RPMI7951 (cell line): Measurements from ENCODE around the gene MRGPRE. TPM values are rescaled to one million over a fixed set of nuclear protein-coding genes. Genes with fewer than 3 reads are reported as not detected.
A peak's percentile ranks its signal among the peaks of the same experiment; 100 is the strongest.

Source experiments
- DNase-seq: peaks from one replicate; pipeline ENCODE4 v3.0.0-alpha.2; 2012; ENCODE audit warnings: low read depth
- total RNA-seq: library from RNA; depleted of rRNA; stranded (reverse); fragments of >200 nt; shearing (Covaris generic); gene quantifications from 2 replicates; pipeline ENCODE4 v1.2.3, GENCODE V29; 2014

MRGPRE gene
- total RNA-seq, 1 experiment from 2014 or later, result not detected

GRCh38 chr11:3213659-3214419, 18.4 kb downstream of the MRGPRE start:
- DNase-seq, result no peak

GRCh38 chr11:3208272-3208671, 23.9 kb downstream of the MRGPRE start:
- no peak for DNase-seq

- DNase-seq, result no peak
Observed at GRCh38 chr11:3207526-3208189, 24.6 kb downstream of the MRGPRE start.

GRCh38 chr11:3206922-3207204, 25.4 kb downstream of the MRGPRE start:
- DNase-seq, result no peak

GRCh38 chr11:3206156-3206921, 25.9 kb downstream of the MRGPRE start:
- no peak for DNase-seq

GRCh38 chr11:3205261-3206155, 26.7 kb downstream of the MRGPRE start:
- DNase-seq, result peak; percentile 26

- no peak for DNase-seq
Observed at GRCh38 chr11:3204141-3205015, 27.8 kb downstream of the MRGPRE start.

GRCh38 chr11:3203221-3204043, 28.8 kb downstream of the MRGPRE start:
- DNase-seq, result peak; percentile 20

GRCh38 chr11:3202759-3203158, 29.5 kb downstream of the MRGPRE start:
- peak; percentile 59 for DNase-seq

GRCh38 chr11:3202305-3202704, 29.9 kb downstream of the MRGPRE start:
- no peak for DNase-seq

- DNase-seq, result no peak
Observed at GRCh38 chr11:3201677-3202181, 30.5 kb downstream of the MRGPRE start.

- DNase-seq, result no peak
Observed at GRCh38 chr11:3201112-3201581, 31.1 kb downstream of the MRGPRE start.

GRCh38 chr11:3200388-3201111, 31.7 kb downstream of the MRGPRE start:
- no peak for DNase-seq

GRCh38 chr11:3199537-3200295, 32.5 kb downstream of the MRGPRE start:
- DNase-seq, result no peak

- DNase-seq, result no peak
Observed at GRCh38 chr11:3198815-3199214, 33.4 kb downstream of the MRGPRE start.

GRCh38 chr11:3197878-3198528, 34.2 kb downstream of the MRGPRE start:
- DNase-seq, result no peak

GRCh38 chr11:3197044-3197695, 35.0 kb downstream of the MRGPRE start:
- no peak for DNase-seq
